ENCODE results near the gene UVRAG. TPM values are rescaled to one million over a fixed set of nuclear protein-coding genes. Genes with fewer than 3 reads are reported as not detected.

The UVRAG gene
- polyA plus RNA-seq, 3 donors from 2014 or later = 7.2 to 19.3 (median 15.7) TPM

- no peaks in the 10 kb centered on the region for H3K9me3 Mint-ChIP-seq
- peaks cover 1 to 12% of the 10 kb centered on the region in 2 donors for H3K4me1 Mint-ChIP-seq
- H3K27ac Mint-ChIP-seq = no peak overlapping the region
- H3K27me3 Mint-ChIP-seq (ENCODE audit: low read depth in 3 of 3) = no peaks in the 10 kb centered on the region
- H3K36me3 Mint-ChIP-seq = peaks cover 0 to 8% (median 0%) of the 10 kb centered on the region in 3 donors
- H3K4me3 Mint-ChIP-seq = no peak overlapping the region
- DNase-seq = peak; percentile 14 to 24 (median 22)
Observed at GRCh38 chr11:75896843-75897419, 81.9 kb downstream of the UVRAG start.

GRCh38 chr11:75898871-75899270 lies 83.9 kb downstream of the UVRAG start:
- H3K27me3 Mint-ChIP-seq (ENCODE audit: low read depth in 3 of 3) = no peaks in the 10 kb centered on the region
- H3K9me3 Mint-ChIP-seq = no peaks in the 10 kb centered on the region
- no peak overlapping the region for H3K4me3 Mint-ChIP-seq
- DNase-seq = no peak
- peaks cover 0 to 11% of the 10 kb centered on the region in 2 donors for H3K4me1 Mint-ChIP-seq
- H3K27ac Mint-ChIP-seq = no peak overlapping the region
- H3K36me3 Mint-ChIP-seq = peaks cover 0 to 4% (median 0%) of the 10 kb centered on the region in 3 donors

GRCh38 chr11:75899806-75900205 lies 84.8 kb downstream of the UVRAG start:
- no peak overlapping the region for H3K27ac Mint-ChIP-seq
- H3K4me3 Mint-ChIP-seq = no peak overlapping the region
- no peaks in the 10 kb centered on the region for H3K27me3 Mint-ChIP-seq (ENCODE audit: low read depth in 3 of 3)
- DNase-seq = no peak
- peaks cover 0 to 4% (median 0%) of the 10 kb centered on the region in 3 donors for H3K36me3 Mint-ChIP-seq
- H3K4me1 Mint-ChIP-seq = peaks cover 0 to 11% of the 10 kb centered on the region in 2 donors
- no peaks in the 10 kb centered on the region for H3K9me3 Mint-ChIP-seq

- no peaks in the 10 kb centered on the region for H3K27me3 Mint-ChIP-seq (ENCODE audit: low read depth in 3 of 3)
- H3K4me1 Mint-ChIP-seq = peaks cover 0 to 11% of the 10 kb centered on the region in 2 donors
- H3K4me3 Mint-ChIP-seq = no peak overlapping the region
- H3K36me3 Mint-ChIP-seq = peaks cover 0 to 4% (median 0%) of the 10 kb centered on the region in 3 donors
- no peaks in the 10 kb centered on the region for H3K9me3 Mint-ChIP-seq
- H3K27ac Mint-ChIP-seq = no peak overlapping the region
- DNase-seq = no peak
Observed at GRCh38 chr11:75900848-75901247, 85.8 kb downstream of the UVRAG start.

- Mint-ChIP-seq H3K4me1 (peaks cover 0 to 13% of the 10 kb centered on the region in 2 donors), H3K27ac (no peak overlapping the region), H3K36me3 (peaks cover 0 to 4% (median 0%) of the 10 kb centered on the region in 3 donors), H3K9me3 (no peaks in the 10 kb centered on the region), H3K27me3 (ENCODE audit: low read depth in 3 of 3) (no peaks in the 10 kb centered on the region), H3K4me3 (no peak overlapping the region)
- no peak for DNase-seq
Observed at GRCh38 chr11:75902631-75903030, 87.6 kb downstream of the UVRAG start.

GRCh38 chr11:75903276-75903675 lies 88.3 kb downstream of the UVRAG start:
- no peak overlapping the region for H3K27ac Mint-ChIP-seq
- peaks cover 0 to 4% (median 0%) of the 10 kb centered on the region in 3 donors for H3K36me3 Mint-ChIP-seq
- DNase-seq = no peak
- no peak overlapping the region for H3K4me3 Mint-ChIP-seq
- no peaks in the 10 kb centered on the region for H3K9me3 Mint-ChIP-seq
- peaks cover 0 to 19% of the 10 kb centered on the region in 2 donors for H3K4me1 Mint-ChIP-seq
- no peaks in the 10 kb centered on the region for H3K27me3 Mint-ChIP-seq (ENCODE audit: low read depth in 3 of 3)

- no peak for DNase-seq
- Mint-ChIP-seq H3K36me3 (no peaks in the 10 kb centered on the region), H3K4me3 (no peak overlapping the region), H3K27ac (no peak overlapping the region), H3K27me3 (ENCODE audit: low read depth in 3 of 3) (no peaks in the 10 kb centered on the region), H3K4me1 (peaks cover 0 to 34% of the 10 kb centered on the region in 2 donors), H3K9me3 (no peaks in the 10 kb centered on the region)
Observed at GRCh38 chr11:75905434-75905833, 90.4 kb downstream of the UVRAG start.

GRCh38 chr11:75907906-75908527 lies 93.0 kb downstream of the UVRAG start:
- H3K27me3 Mint-ChIP-seq (ENCODE audit: low read depth in 3 of 3) = no peaks in the 10 kb centered on the region
- no peak overlapping the region for H3K4me3 Mint-ChIP-seq
- no peak overlapping the region for H3K27ac Mint-ChIP-seq
- no peak for DNase-seq
- H3K36me3 Mint-ChIP-seq = peaks cover 4 to 12% (median 7%) of the 10 kb centered on the region in 3 donors
- peaks cover 2 to 34% of the 10 kb centered on the region in 2 donors for H3K4me1 Mint-ChIP-seq
- H3K9me3 Mint-ChIP-seq = no peaks in the 10 kb centered on the region

GRCh38 chr11:75910426-75911145 lies 95.6 kb downstream of the UVRAG start:
- Mint-ChIP-seq H3K27ac (no peak overlapping the region), H3K4me3 (no peak overlapping the region), H3K4me1 (peaks cover 2 to 34% of the 10 kb centered on the region in 2 donors), H3K36me3 (peaks cover 7 to 18% (median 7%) of the 10 kb centered on the region in 3 donors), H3K9me3 (no peaks in the 10 kb centered on the region), H3K27me3 (ENCODE audit: low read depth in 3 of 3) (no peaks in the 10 kb centered on the region)
- no peak for DNase-seq

- H3K4me3 Mint-ChIP-seq = no peak overlapping the region
Observed at GRCh38 chr11:75911459-75911858, 96.4 kb downstream of the UVRAG start.

GRCh38 chr11:75913984-75914383 lies 99.0 kb downstream of the UVRAG start:
- no peak for DNase-seq
- H3K27ac Mint-ChIP-seq = peak overlapping the region in 1 of 6 donors; percentile 10
- no peak overlapping the region for H3K4me3 Mint-ChIP-seq
- H3K27me3 Mint-ChIP-seq (ENCODE audit: low read depth in 3 of 3) = no peaks in the 10 kb centered on the region
- peaks cover 3 to 13% of the 10 kb centered on the region in 2 donors for H3K4me1 Mint-ChIP-seq
- peaks cover 7 to 18% (median 7%) of the 10 kb centered on the region in 3 donors for H3K36me3 Mint-ChIP-seq
- no peaks in the 10 kb centered on the region for H3K9me3 Mint-ChIP-seq

More at GRCh38 chr11:75911459-75911858, 96.4 kb downstream of the UVRAG start:
- Mint-ChIP-seq H3K27me3 (ENCODE audit: low read depth in 3 of 3) (no peaks in the 10 kb centered on the region), H3K36me3 (peaks cover 7 to 18% (median 7%) of the 10 kb centered on the region in 3 donors), H3K9me3 (no peaks in the 10 kb centered on the region), H3K4me1 (peaks cover 2 to 34% of the 10 kb centered on the region in 2 donors), H3K27ac (no peak overlapping the region)
- no peak for DNase-seq

GRCh38 chr11:75916882-75917281 lies 101.9 kb downstream of the UVRAG start:
- Mint-ChIP-seq H3K27ac (no peak overlapping the region), H3K9me3 (no peaks in the 10 kb centered on the region), H3K36me3 (peaks cover 7 to 17% (median 7%) of the 10 kb centered on the region in 3 donors), H3K4me1 (peaks cover 1 to 6% of the 10 kb centered on the region in 2 donors), H3K4me3 (no peak overlapping the region), H3K27me3 (ENCODE audit: low read depth in 3 of 3) (no peaks in the 10 kb centered on the region)
- DNase-seq = no peak

- no peak overlapping the region for H3K4me3 Mint-ChIP-seq
- no peaks in the 10 kb centered on the region for H3K27me3 Mint-ChIP-seq (ENCODE audit: low read depth in 3 of 3)
- H3K9me3 Mint-ChIP-seq = no peaks in the 10 kb centered on the region
- peaks cover 0 to 1% of the 10 kb centered on the region in 2 donors for H3K4me1 Mint-ChIP-seq
- no peak overlapping the region for H3K27ac Mint-ChIP-seq
- no peak for DNase-seq
- peaks cover 0 to 5% (median 0%) of the 10 kb centered on the region in 3 donors for H3K36me3 Mint-ChIP-seq
Observed at GRCh38 chr11:75918331-75918730, 103.3 kb downstream of the UVRAG start.

- no peak for DNase-seq
- Mint-ChIP-seq H3K4me3 (no peak overlapping the region), H3K4me1 (peaks cover 0 to 1% of the 10 kb centered on the region in 2 donors), H3K27me3 (ENCODE audit: low read depth in 3 of 3) (no peaks in the 10 kb centered on the region), H3K9me3 (no peaks in the 10 kb centered on the region), H3K27ac (no peak overlapping the region), H3K36me3 (no peaks in the 10 kb centered on the region)
Observed at GRCh38 chr11:75919525-75919924, 104.5 kb downstream of the UVRAG start.

Data from immature natural killer cell (primary cell).